D721Med (cell line): ENCODE data around the gene DCLRE1A.

Experiments
- DNase-seq: peaks from one replicate; pipeline ENCODE4 v3.0.0; 2011; ENCODE audit warnings: low spot score; ENCODE audit not compliant: insufficient read length
- FAIRE-seq: peaks from 2 replicates; lab custom pipeline; 2011; peaks lifted over from hg19 to GRCh38; lab: Jason Lieb, UNC
- TF ChIP-seq, protein P1 (sequence below): IDR thresholded peaks from 2 replicates; pipeline ENCODE4 v1.5.1; 2012; ENCODE audit warnings: mild to moderate bottlenecking, control low read depth; ENCODE audit not compliant: insufficient read depth; ENCODE audit errors: missing control alignments

DCLRE1A gene

DNA sequence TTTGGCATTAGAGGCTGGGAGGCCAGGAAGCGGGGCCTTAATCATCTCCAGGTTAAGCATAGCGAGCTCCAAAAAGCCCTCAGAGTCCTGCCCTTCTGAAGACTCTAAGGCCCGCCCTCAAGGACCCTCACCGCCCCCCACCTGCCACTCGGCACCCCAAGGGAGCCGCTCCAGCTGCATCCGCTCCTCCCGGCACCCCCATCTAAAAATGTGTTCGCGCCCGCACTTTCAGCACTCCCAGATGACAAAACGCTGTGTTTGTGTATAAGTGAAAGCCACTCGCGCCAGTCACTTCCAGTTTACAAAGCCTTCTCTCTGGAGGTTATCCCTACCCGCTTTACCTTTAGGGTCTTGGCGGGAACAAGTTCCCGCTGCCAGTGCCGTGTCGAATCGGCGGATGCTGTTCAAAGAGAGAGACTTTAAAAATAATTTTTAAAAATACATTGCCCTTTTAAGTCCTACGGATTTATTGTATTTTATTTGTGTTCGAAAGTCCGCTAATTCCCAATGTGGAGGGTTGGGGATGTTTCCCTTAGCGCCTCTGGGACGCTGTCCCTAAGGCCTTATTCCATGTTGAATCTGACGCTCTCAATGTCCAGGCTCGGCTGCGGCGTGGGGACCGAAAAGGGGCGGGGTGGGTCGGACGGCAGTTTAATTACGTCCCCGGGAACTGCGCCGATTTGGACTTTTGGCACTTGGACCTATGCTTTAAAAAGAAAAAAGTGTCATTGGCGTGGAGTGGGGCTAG lies at the start of gene DCLRE1A, which contains the start of gene NHLRC2:
Gene DCLRE1A, minus strand, starts transcription at position 70 of the 748 bp plus-strand sequence. CDS start 900 bp downstream, outside the sequence.
Gene NHLRC2, plus strand, starts transcription at position 649 of the 748 bp plus-strand sequence. CDS start 212 bp downstream, outside the sequence.
- no peak for FAIRE-seq

GRCh38 chr10:113899952-113900598 lies 46.2 kb upstream of the DCLRE1A start:
- TF ChIP-seq, protein P1, sequence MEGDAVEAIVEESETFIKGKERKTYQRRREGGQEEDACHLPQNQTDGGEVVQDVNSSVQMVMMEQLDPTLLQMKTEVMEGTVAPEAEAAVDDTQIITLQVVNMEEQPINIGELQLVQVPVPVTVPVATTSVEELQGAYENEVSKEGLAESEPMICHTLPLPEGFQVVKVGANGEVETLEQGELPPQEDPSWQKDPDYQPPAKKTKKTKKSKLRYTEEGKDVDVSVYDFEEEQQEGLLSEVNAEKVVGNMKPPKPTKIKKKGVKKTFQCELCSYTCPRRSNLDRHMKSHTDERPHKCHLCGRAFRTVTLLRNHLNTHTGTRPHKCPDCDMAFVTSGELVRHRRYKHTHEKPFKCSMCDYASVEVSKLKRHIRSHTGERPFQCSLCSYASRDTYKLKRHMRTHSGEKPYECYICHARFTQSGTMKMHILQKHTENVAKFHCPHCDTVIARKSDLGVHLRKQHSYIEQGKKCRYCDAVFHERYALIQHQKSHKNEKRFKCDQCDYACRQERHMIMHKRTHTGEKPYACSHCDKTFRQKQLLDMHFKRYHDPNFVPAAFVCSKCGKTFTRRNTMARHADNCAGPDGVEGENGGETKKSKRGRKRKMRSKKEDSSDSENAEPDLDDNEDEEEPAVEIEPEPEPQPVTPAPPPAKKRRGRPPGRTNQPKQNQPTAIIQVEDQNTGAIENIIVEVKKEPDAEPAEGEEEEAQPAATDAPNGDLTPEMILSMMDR, result no peak
- DNase-seq (no peak), FAIRE-seq (no peak)

More for the DNA sequence above, at the start of gene DCLRE1A, which contains the start of gene NHLRC2:
- DNase-seq, result peak; percentile 11
- TF ChIP-seq, protein P1, result no peak

DNA sequence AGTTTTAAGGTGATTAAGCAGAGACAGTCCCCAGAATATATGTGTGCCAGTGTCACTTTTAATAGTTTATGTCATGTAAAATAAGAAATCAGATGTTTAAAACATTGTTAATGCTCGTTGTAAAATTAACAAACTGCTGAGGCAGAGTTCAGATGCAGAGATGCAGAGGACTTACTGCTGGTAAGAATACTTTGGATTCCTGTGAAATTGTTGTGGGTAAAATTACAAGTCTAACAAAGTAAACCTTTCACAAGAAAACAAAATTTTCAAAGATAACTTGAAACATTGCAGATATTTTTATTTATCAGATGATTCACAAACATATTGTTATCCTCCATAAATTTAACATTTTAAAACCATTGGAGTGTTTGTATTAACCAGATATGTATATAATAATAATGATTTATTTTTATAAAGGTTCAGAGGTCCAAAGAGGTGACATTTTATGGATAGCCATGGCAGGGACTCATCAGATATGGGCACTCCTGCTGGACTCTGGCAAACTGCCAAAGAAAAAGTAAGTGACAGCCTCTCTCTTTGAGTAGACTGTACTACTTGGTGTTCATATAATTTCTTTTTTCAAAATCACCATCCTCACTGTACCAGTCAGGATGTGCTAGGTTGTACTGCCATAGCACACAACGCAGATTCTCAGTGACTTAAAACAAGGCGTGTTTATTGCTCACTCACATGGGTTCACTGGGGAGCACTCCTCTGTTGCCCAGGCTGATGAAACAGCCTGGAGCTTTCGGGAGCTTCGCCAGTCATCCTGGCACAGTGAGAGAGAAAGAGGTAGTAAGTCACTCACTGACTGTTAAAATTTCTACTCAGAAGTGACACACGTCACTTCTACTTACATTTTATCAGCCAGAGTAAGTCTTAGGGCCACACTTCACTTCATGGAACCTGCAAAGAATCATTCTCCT lies 44.1 kb upstream of the DCLRE1A start:
- TF ChIP-seq, protein P1, result no peak
- DNase-seq, result no peak
- no peak for FAIRE-seq

DNA sequence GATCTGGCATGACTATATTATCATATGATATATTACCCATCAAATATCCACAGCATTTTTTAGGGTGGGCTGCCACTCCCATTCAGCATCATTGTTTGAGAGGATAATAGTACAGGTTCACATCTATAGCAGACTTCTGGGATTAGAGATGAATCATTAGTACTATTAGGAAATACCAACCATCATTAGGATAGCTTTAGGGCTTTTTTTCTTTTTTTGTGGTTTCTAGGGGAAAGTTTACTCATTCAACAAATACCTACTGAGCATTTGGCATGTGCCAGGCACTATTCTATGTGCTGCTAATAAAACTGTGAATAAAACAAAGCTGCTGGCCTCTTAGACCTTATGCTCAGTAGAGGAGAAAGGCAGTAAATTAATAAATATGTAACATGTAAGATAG lies 41.1 kb upstream of the DCLRE1A start:
- no peak for DNase-seq
- no peak for FAIRE-seq
- TF ChIP-seq, protein P1, result no peak

GRCh38 chr10:113894581-113894980 lies 40.7 kb upstream of the DCLRE1A start:
- TF ChIP-seq, protein P1, result no peak
- no peak for DNase-seq
- FAIRE-seq, result no peak

DNA sequence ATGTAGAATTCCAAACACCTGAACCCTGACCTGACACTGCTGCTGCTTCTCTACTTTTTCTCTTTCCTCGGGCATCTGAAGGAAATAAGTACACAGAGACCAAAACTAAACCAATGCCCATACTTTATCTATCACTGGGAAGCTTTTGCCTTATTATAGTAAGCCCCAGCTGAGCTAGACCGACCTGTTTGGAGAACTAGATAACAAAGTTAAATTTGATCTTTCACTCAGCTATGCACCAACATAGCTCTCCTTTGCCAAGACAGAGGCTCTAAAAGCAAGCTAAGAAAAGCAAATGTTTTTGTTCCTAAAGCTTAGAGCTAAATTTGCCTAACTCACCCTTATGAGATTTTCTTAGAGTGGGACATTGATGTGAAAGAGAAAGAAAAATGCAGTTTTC lies 39.7 kb upstream of the DCLRE1A start:
- FAIRE-seq (no peak), DNase-seq (no peak)
- TF ChIP-seq, protein P1, result no peak
